Bone marrow (tissue), 2 donors: Measurements from ENCODE around the gene MRGPRG.

Experiments
- DNase-seq, 2 donors: peaks; one replicate each; lab custom pipeline; 2025; lab: John Stamatoyannopoulos, UW

The MRGPRG gene

GRCh38 chr11:3195251-3196160 lies 23.1 kb downstream of the MRGPRG start:
- no peak for DNase-seq

GRCh38 chr11:3194016-3194816 lies 24.4 kb downstream of the MRGPRG start:
- no peak for DNase-seq

DNA sequence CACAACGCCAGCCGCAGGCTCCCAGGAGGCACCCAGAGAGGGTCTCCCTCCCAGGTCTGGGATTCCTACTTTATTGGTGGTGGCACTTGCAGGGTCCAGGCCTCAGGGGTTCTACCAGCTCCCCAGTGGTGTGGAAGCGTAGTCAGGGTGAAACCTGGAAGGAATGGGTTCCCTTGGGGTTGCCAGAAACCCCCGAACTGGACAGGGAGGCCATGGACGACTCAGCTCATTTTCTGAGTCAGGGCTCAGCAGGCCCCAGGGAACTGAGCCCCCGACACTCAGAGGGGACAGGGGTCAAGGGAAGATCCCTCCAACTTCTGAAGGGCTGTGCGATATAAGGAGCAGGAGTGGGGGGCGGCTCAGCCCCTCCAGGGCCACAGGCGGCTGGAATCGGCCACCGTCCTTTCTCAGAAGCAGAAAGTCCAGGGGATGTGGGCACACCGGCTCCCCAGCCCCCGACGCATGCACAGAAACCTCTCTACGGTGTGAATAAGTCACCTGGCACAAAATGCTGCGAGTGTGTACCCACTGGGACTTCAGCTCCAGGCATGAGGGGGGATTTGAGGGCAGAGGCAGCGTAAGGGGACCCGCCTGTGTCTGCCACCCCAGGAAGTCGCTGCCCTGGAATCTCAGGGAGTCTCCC lies 25.1 kb downstream of the MRGPRG start:
- no peak for DNase-seq

DNA sequence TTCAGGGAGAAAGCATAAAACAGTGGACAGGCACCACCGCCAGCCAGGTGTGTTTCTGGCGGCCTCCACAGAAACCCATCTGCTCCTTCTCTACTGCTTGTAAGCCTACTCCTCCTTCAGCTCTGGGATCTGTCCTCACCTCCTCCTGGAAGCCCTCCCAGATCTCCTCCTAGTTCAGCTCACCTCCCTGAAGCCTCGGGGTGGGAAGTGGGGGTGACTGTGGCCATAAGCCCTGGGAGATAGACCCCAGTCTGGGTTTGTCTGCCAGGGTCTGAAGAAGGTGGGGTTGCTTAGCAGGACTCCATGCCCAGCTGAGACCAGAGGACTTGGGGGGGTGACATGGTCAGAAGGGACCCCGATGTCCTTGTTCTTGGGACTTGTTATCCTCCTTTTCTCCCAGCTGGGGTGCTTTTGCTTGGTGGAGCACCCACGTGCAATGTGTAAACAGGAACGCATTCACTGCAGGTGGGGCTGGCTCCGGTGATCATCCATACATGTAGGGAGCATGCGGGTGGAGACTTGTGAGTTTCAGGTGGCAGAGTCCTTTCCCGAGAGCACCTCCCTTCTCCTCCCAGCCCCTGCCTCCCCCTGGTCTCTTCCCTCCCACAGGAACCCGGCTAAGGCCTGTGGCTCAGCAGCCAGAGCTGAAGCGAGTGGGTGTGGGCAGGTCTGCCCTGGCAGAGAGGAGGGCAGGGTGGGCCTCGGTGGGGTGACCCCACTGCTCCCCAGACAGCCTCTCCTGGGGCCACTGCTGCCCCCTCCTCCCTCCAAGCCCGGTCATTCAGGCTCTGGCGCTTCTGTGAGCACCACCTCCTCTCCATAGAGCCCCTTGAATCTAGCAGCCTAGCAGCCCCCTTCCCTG lies 25.9 kb downstream of the MRGPRG start:
- no peak for DNase-seq

DNA sequence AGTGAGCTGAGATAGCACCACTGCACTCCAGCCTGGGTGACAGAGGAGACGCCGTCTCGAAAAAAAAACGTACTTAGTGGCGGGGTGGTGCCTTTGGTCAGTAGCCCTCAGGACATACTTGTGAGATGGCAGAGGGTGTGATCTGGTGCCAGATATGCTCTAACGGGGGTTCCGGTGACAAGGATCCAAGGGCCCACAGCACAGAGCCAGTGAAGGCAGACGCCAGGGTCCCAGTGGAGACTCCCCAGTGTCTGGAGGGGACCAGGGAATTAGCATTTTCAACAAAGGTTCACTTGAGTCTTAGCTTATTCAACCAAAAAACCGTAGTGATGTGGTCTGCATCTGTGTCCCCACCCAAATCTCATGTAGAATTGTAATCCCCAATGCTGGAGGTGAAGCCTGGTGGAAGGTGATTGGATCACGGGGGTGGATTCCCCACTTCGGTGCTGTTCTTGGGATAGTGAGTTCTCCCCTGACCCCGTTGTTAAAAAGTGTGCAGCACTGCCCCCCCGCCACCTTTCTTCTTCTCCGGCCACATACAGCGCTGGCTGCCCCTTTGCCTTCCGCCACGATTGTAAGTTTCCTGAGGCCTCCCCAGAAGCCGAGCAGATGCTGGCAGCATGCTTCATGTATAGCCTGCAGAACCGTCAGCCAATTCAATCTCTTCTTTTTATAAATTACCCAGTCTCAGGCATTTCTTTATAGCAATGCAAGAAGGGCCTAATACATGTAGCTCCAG lies 26.9 kb downstream of the MRGPRG start:
- no peak for DNase-seq

DNA sequence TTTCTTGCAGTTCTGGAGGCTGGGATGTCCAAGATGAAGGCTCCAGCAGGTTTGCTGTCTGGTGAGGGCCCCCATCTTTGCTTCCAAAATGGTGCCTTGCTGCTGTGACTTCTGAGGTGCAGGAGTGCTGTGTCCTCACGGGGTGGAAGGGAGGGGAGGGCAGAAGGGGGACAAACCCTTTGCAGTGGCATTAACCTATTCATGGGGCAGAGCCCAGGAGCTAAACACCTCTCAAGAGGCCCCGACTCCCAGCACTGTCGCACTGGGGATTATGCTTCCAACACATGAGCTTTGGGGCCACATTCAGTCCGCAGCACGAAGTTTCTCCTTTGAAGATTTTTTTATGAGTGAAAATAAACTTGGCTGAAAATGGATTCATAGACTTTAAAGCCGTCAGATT lies 28.0 kb downstream of the MRGPRG start:
- DNase-seq, result no peak

- DNase-seq, result no peak
Measured at GRCh38 chr11:3189886-3190583, 28.6 kb downstream of the MRGPRG start.

GRCh38 chr11:3189196-3189843 lies 29.3 kb downstream of the MRGPRG start:
- DNase-seq, result no peak

DNA sequence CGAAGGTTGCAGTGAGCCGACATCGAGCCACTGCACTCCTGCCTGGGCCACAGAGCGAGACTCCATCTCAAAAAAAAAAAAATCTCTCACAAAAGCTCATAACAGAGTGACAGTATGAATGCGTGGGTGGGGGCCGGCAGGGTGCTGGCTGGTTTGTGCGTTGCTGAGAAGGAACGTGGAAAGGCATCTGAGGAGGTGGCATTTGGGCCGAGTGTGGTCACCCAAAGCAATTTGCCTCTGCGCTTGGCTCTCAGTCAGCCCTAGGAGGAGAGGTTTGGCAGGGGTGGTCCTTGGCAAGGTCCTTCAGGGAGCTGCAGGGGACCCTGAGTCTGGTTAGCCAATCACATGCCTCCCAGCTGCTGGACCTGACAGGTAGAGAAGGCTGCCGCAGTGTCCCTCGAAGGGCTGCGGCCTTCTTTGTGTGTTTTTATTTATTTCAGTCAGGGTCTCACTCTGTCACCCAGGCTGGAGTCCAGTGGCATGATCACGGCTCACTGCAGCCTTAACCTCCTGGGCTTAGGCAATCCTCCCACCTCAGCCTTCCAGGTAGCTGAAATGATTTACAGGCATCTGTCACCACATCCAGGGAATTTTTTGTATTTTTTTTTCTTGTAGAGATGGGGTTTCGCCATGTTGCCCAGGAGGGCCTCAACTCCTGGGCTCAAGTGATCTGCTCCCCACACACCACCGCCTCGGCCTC lies 30.0 kb downstream of the MRGPRG start:
- no peak for DNase-seq

- no peak for DNase-seq
Measured at GRCh38 chr11:3186166-3186953, 32.3 kb downstream of the MRGPRG start.

- DNase-seq, result no peak
Measured at GRCh38 chr11:3184732-3185347, 33.8 kb downstream of the MRGPRG start.

GRCh38 chr11:3183523-3183922 lies 35.1 kb downstream of the MRGPRG start:
- DNase-seq, result no peak

GRCh38 chr11:3182462-3182852 lies 36.2 kb downstream of the MRGPRG start:
- no peak for DNase-seq

GRCh38 chr11:3181725-3182461 lies 36.7 kb downstream of the MRGPRG start:
- DNase-seq, result no peak

DNA sequence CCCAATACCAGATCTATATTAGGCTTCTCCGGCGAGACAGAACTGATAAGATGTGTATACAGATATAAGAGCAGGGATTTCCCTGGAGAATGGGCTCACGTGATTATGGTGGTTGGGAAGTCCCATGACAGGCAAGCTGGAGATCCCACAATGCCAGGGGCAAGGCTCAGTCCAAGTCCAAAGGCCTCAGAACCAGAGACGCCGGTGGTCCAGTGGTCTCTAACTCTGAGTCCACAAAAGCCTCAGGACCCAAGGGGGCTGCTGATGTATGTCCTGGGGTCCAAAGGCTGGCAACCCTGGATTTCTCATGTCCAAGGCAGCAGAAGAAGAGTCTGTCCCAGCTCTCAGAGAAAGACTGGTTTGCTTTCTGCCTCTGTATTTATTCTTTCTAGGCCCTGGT lies 37.7 kb downstream of the MRGPRG start:
- DNase-seq, result no peak

- no peak for DNase-seq
Measured at GRCh38 chr11:3178349-3178748, 40.3 kb downstream of the MRGPRG start.

DNA sequence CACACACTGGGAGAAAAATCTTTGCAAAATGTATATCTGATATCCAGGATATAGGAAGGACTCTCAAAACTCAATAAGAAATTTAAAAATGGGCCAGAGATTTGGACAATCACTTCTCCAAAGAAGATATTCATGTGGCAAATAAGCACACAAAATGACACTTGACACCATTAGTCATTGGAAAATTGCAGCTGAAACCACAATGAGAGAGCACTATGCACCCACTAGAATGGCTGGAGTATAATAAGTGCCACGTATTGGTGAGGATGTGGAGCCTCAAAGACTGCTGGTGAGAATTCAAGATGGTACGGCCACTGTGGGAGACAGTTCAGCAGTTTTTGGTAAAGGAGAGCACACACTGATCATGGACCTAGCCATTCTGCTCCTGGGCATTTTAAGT lies 40.7 kb downstream of the MRGPRG start:
- no peak for DNase-seq
